Measurements from ENCODE around the gene NOS1AP. TPM values are rescaled to one million over a fixed set of nuclear protein-coding genes. Genes with fewer than 3 reads are reported as not detected.
"Not testable (repeated sequence)": the region's sequence is repeated elsewhere in the genome, so short reads cannot be mapped to it uniquely, and the experiment has no call there.

Gene NOS1AP
- total RNA-seq, 1 donor from 2014 or later = 3.5 TPM

- no peak for DNase-seq (ENCODE audit: missing footprints)
Observed at GRCh38 chr1:162197615-162198421, 128.3 kb downstream of the NOS1AP start.

GRCh38 chr1:162200096-162200847 is 130.8 kb downstream of the NOS1AP start:
- intact Hi-C loops (cut with DNase I) = no loop called here
- ATAC-seq (no peak), DNase-seq (ENCODE audit: missing footprints) (no peak)

More at GRCh38 chr1:162197615-162198421, 128.3 kb downstream of the NOS1AP start:
- intact Hi-C loops (cut with DNase I) = no loop called here
- ATAC-seq = no peak

GRCh38 chr1:162201062-162201461 is 131.6 kb downstream of the NOS1AP start:
- ATAC-seq; intact Hi-C loops (cut with DNase I); DNase-seq (ENCODE audit: missing footprints): not testable (repeated sequence)

- intact Hi-C loops (cut with DNase I) = no loop called here
- no peak for ATAC-seq
- DNase-seq (ENCODE audit: missing footprints) = no peak
Observed at GRCh38 chr1:162204129-162204822, 134.8 kb downstream of the NOS1AP start.

DNA sequence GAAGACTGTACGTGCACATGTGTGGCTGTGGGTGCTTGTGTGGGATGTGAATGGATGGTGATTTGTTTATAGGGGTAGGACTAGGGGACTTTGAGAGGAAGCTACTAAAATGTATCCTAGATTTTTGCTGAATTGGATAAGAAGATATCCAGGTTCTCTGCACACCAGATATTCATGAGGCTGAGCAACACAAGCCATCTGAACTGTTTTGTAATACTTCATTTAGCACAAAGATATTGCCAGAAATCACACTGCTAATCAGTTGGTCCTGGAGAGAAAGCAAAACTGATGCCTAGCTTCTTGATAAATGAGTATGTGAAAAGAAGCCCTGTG is 135.3 kb downstream of the NOS1AP start:
- DNase-seq (ENCODE audit: missing footprints) = no peak
- intact Hi-C loops (cut with DNase I) = no loop called here
- ATAC-seq = no peak

- ATAC-seq = no peak
- intact Hi-C loops (cut with DNase I) = no loop called here
- no peak for DNase-seq (ENCODE audit: missing footprints)
Observed at GRCh38 chr1:162206300-162206699, 136.8 kb downstream of the NOS1AP start.

GRCh38 chr1:162206749-162207635 is 137.5 kb downstream of the NOS1AP start:
- intact Hi-C loops (cut with DNase I) = no loop called here
- DNase-seq (ENCODE audit: missing footprints) (no peak), ATAC-seq (peak; percentile 71)

GRCh38 chr1:162207862-162208261 is 138.4 kb downstream of the NOS1AP start:
- DNase-seq (ENCODE audit: missing footprints) (no peak), ATAC-seq (no peak)
- intact Hi-C loops (cut with DNase I) = no loop called here

DNA sequence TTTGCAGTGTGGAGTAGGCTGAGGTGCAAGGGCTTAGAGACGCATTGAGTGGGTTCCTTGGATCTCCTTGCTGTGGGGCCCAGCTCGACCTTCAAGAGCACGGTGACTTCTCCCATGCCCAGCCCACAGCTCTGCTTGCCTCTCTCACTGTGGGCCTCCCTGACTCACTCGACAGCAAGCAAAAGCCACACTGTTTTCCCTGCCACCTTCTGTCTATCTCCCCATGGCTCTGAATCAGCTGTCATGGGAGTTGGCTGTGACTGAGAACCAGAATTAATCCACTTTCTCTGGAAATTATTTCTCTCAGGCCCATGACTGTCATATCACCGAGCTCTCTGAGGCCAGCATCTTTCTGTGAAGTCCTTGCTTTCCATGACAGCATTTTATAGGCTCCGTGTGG is 140.7 kb downstream of the NOS1AP start:
- ATAC-seq (no peak), DNase-seq (ENCODE audit: missing footprints) (no peak)
- intact Hi-C loops (cut with DNase I) = loop anchor here (5.0 kb wide), 1 partner anchor 72 kb away; no protein-coding TSS in a partner anchor

DNA sequence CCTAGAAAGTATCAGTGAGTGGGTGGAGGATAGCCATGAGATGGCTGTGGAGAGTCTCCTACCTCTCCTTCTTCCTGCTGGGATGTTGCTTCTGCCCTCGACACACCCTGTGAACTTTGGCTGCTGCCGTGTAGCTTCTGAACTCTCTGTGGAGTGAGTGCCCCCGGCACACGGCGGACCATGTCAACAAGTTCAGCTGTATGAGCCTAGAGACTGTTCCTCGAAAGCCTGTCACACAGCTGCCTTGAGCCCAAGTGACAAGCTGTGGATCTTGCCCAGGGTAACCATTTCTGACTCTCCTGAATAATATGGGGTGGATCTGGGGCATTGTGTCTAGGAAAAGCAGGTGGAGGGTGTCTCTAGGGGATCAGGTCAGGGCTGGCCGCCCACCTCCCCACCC is 143.2 kb downstream of the NOS1AP start:
- peak; percentile 90 for ATAC-seq
- intact Hi-C loops (cut with DNase I) = loop anchor here (5.0 kb wide), 1 partner anchor 70 kb away; no protein-coding TSS in a partner anchor
- DNase-seq (ENCODE audit: missing footprints) = no peak

DNA sequence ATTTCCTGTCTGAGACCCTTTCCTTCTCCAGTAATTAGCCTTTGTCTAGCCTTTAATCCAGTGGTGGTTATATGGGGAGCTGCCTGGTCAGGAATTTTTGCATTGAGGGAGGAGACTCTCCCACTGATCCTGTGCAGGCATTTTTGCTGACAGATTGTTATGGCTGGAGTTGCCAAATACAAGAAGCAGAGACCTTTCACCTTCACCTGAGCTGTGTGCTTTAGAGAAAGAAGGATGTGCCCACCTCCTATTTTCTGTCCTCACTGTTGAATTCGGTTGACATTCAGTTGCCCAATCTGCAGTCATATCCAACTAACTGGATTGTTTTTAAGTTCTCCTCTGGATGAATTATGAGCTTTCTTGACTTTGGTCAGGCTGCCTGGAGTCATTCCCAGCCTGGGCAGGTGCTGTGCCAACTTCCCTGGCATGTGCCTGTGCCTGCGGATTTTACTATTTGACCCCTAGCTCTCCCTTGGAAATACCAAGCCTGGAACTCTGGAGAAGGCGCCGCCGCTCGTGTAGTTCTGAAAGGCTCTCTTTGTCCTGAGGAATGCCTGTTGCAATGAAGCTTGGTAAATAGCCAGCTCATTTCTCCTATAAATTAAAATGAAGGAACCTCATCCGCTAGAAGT is 143.9 kb downstream of the NOS1AP start:
- peak; percentile 84 for ATAC-seq
- no peak for DNase-seq (ENCODE audit: missing footprints)
- intact Hi-C loops (cut with DNase I) = loop anchor here (5.0 kb wide), 1 partner anchor 69 kb away; no protein-coding TSS in a partner anchor

DNA sequence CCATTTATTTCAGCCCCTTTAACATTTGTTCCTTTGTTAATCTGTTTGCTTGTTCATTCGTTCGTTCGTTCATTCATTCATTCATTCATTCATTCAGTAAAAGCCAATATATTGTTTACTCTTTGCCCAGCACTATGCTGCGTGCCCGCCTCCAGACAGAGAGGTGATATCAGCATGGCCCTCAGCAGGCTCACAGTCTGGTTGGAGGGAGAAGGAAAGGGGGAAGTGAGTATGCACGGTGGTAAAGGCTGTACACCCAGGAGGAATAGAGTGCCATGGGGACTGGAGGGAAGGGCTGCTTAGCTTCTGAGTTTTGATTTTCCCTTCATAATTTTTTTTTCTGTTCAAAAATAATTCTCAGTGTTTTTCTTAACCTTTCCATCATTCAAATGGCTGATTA is 144.7 kb downstream of the NOS1AP start:
- DNase-seq (ENCODE audit: missing footprints) = no peak
- ATAC-seq = no peak
- intact Hi-C loops (cut with DNase I) = loop anchor here (5.0 kb wide), 1 partner anchor 68 kb away; no protein-coding TSS in a partner anchor

GRCh38 chr1:162215902-162216301 is 146.4 kb downstream of the NOS1AP start:
- no peak for DNase-seq (ENCODE audit: missing footprints)
- intact Hi-C loops (cut with DNase I) = no loop called here
- ATAC-seq = no peak

DNA sequence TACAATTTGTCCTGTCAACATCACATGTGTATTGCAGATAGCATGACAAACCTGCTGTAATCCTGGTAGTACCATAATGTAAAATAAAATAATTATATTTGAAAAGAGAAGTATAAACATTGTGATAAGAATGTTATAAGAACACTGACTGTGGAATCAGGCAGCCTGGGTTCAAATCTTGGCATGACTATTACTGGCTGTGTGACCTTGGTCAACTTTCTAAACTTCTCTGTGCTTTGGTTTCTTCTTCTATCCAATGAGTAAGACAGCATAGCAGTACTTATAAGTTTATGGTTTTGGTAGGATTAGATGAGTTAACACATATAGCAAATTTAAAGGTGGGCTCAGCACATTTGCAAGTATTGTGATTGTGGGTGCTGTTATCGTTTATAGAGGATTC is 147.1 kb downstream of the NOS1AP start:
- intact Hi-C loops (cut with DNase I) = no loop called here
- no peak for ATAC-seq
- DNase-seq (ENCODE audit: missing footprints) = no peak

GRCh38 chr1:162217706-162218105 is 148.2 kb downstream of the NOS1AP start:
- ATAC-seq (no peak), DNase-seq (ENCODE audit: missing footprints) (no peak)
- intact Hi-C loops (cut with DNase I) = no loop called here

DNA sequence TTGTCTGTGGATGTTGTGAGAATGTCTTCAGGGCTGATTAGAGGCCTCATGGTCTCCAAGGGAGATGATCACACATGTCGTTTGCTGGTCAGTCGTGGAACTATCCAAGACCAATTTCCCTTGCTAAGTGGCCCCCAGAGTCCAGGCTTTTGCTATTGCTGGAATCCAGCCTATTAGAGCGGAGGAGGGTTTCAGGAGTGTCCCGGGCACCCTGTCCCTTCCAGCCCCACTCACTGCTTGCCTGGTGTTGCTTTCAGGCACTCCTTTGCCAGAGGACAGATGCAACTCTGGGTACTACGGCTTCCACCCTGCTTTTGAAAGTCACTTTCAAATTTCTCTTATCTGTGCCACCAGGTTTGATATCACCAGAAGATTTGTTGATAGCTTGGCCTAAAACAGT is 149.1 kb downstream of the NOS1AP start:
- DNase-seq (ENCODE audit: missing footprints) = no peak
- no peak for ATAC-seq
- intact Hi-C loops (cut with DNase I) = no loop called here

DNA sequence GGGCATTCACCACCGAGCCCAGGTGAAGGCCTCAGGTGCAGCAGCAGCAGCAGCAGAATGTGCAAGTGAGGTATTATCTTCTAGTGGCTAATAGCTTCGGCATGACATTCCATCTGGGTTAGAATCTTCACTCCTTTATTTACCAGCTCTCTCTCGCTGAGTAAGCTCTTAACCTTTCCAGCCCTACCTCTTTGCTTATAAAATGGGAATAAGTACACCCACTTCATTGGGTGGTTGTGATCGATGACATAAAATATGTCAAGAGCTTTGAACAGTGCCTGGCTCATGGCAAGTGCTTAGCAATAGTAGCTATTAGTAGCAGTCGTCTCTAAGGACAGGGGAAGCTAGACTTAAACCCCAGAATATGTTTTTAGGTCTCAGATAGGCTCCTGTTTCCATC is 149.5 kb downstream of the NOS1AP start:
- DNase-seq (ENCODE audit: missing footprints) (no peak), ATAC-seq (no peak)
- intact Hi-C loops (cut with DNase I) = no loop called here

DNA sequence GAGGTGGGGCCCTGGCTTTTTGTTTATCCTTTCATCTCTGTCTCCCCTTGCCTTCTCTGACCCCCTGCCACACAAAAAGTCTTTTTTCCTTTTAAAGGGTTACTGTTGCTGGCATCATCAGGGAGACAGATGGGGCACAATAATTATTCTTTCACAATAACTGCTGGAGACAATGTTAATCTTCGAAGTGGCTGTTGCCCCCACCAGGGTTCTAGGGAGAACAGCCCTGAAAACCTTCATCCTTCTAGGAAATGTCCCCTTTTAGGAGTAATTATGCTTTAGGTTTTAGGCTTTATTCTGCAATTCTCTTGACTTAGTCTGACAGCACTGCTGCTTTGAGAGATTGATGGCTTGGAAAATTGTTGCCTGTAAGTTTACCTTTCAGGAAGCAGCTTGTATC is 150.0 kb downstream of the NOS1AP start:
- DNase-seq (ENCODE audit: missing footprints) = no peak
- no peak for ATAC-seq
- intact Hi-C loops (cut with DNase I) = no loop called here
